Endothelial cell of umbilical vein (primary cell): Measurements from ENCODE around the gene NTN4. TPM values are rescaled to one million over a fixed set of nuclear protein-coding genes. Genes with fewer than 3 reads are reported as not detected.

Source experiments
- BruUV-seq: library from RNA; stranded (reverse); fragments of 400-500 nt; replicated peaks from 2 replicates; lab custom pipeline; 2021; lab: Mats Ljungman, UMichigan
- CTCF ChIA-PET: fragments of 300-600, 350-600 bp; sonication (Branson Sonifier 250); formaldehyde crosslinking; loops from one replicate; lab custom pipeline; 2021; ENCODE audit warnings: antibody characterized with exemption, inconsistent platforms; lab: Charles Lee
- POLR2A ChIA-PET: fragments of 300-600, 350-600 bp; sonication (Branson Sonifier 250); formaldehyde crosslinking; loops from one replicate; lab custom pipeline; 2021; ENCODE audit warnings: antibody characterized with exemption, inconsistent platforms; lab: Charles Lee
- DNase-seq: peaks from one replicate; pipeline ENCODE4 v3.0.0-alpha.2; 2011; ENCODE audit warnings: low read depth, low spot score
- FAIRE-seq: peaks from 2 replicates; lab custom pipeline; 2011; peaks lifted over from hg19 to GRCh38; lab: Jason Lieb, UNC
- H2AFZ ChIP-seq: 2 replicates; pipeline ENCODE4 v1.6.0; 2012; ENCODE audit warnings: low read depth, low read length, control low read depth, inconsistent platforms
- H3K27ac ChIP-seq: 2 replicates; pipeline ENCODE4 v1.5.1; 2011; ENCODE audit warnings: low read depth, mild to moderate bottlenecking, control low read depth, low read length, moderate library complexity; ENCODE audit not compliant: insufficient read depth
- H3K27me3 ChIP-seq, 2 experiments: 2 replicates each; pipeline versions ENCODE4 v1.6.0 to v1.6.1; 2011; ENCODE audit warnings: low read length in 2 of 2, mixed read lengths in 1 of 2; ENCODE audit not compliant: control insufficient read depth in 2 of 2, insufficient read depth in 2 of 2
- H3K36me3 ChIP-seq, 2 experiments: 2 replicates in 1 of 2; 3 replicates in 1 of 2; pipeline ENCODE4 v1.5.1; 2011; ENCODE audit warnings: low read length in 2 of 2, mild to moderate bottlenecking in 1 of 2, moderate library complexity in 1 of 2; ENCODE audit not compliant: control insufficient read depth in 2 of 2, insufficient read depth in 2 of 2; ENCODE audit errors: extremely low read depth in 1 of 2
- H3K4me1 ChIP-seq: 3 replicates; pipeline ENCODE4 v1.5.1; 2011; ENCODE audit warnings: mild to moderate bottlenecking, low read length; ENCODE audit not compliant: control insufficient read depth, insufficient read depth; ENCODE audit errors: extremely low read depth
- H3K4me2 ChIP-seq: 2 replicates; pipeline ENCODE4 v1.6.1; 2011; ENCODE audit warnings: low read length, control low read depth, mixed read lengths; ENCODE audit not compliant: insufficient read depth
- H3K4me3 ChIP-seq, 3 experiments: fragments of 200-600 bp in 1 of 3; sonication (generic), shearing (Covaris generic) in 1 of 3; replicated peaks in 1 of 3; 2 replicates each; pipeline ENCODE4 v1.5.1; 2011 to 2016; ENCODE audit warnings: control low read depth in 3 of 3, low read length in 3 of 3, mild to moderate bottlenecking in 2 of 3, inconsistent platforms in 1 of 3, low read depth in 1 of 3, moderate library complexity in 1 of 3; ENCODE audit not compliant: insufficient read depth in 1 of 3
- H3K79me2 ChIP-seq: 2 replicates; pipeline ENCODE4 v1.6.0; 2012; ENCODE audit warnings: low read length, inconsistent platforms; ENCODE audit not compliant: control insufficient read depth, insufficient read depth
- H3K9ac ChIP-seq: replicated peaks from 2 replicates; pipeline ENCODE3; 2011; ENCODE audit warnings: low read length, control low read depth; ENCODE audit not compliant: insufficient read depth; ENCODE audit errors: extremely low read depth
- H3K9me1 ChIP-seq: replicated peaks from 3 replicates; pipeline ENCODE4 v1.6.0; 2011; ENCODE audit warnings: mild to moderate bottlenecking, low read length; ENCODE audit not compliant: control insufficient read depth, insufficient read depth; ENCODE audit errors: extremely low read depth
- H3K9me3 ChIP-seq: replicated peaks from 2 replicates; pipeline ENCODE4 v1.5.1; 2012; ENCODE audit warnings: low read length, inconsistent platforms; ENCODE audit not compliant: control insufficient read depth, insufficient read depth
- H4K20me1 ChIP-seq: replicated peaks from 2 replicates; pipeline ENCODE3; 2011; ENCODE audit warnings: mild to moderate bottlenecking, low read length; ENCODE audit not compliant: control insufficient read depth, insufficient read depth; ENCODE audit errors: extremely low read depth
- CTCF ChIP-seq, 2 donors: IDR thresholded peaks; 1 replicate in 1 of 2; 2 replicates in 1 of 2; pipeline ENCODE4 v1.5.1; 2011; ENCODE audit warnings: low read length in 2 of 2, mild to moderate bottlenecking in 2 of 2, moderate library complexity in 2 of 2, control low read depth in 1 of 2, inconsistent platforms in 1 of 2, low read depth in 1 of 2; ENCODE audit not compliant: insufficient read depth in 1 of 2; ENCODE audit errors: extremely low read depth in 1 of 2
- EZH2 ChIP-seq: IDR thresholded peaks from 2 replicates; pipeline ENCODE4 v1.6.1; 2012; ENCODE audit warnings: borderline replicate concordance, low read depth, mild to moderate bottlenecking, moderate library complexity, low read length, inconsistent platforms; ENCODE audit not compliant: severe bottlenecking
- FOS ChIP-seq: IDR thresholded peaks from 2 replicates; pipeline ENCODE4 v1.6.1; 2011; ENCODE audit warnings: mild to moderate bottlenecking, low read length, moderate library complexity, borderline replicate concordance; ENCODE audit not compliant: insufficient read depth
- GATA2 ChIP-seq: IDR thresholded peaks from 2 replicates; pipeline ENCODE4 v1.7.0; 2011; ENCODE audit warnings: low read depth, mild to moderate bottlenecking, moderate library complexity, mixed read lengths, low read length; ENCODE audit not compliant: insufficient read length, insufficient read depth
- JUN ChIP-seq: IDR thresholded peaks from 2 replicates; pipeline ENCODE4 v1.6.1; 2011; ENCODE audit warnings: borderline replicate concordance, low read depth; ENCODE audit not compliant: insufficient read length, insufficient read depth
- MAX ChIP-seq: IDR thresholded peaks from 2 replicates; pipeline ENCODE4 v1.6.1; 2011; ENCODE audit not compliant: insufficient read depth, insufficient read length
- MYC ChIP-seq: IDR thresholded peaks from one replicate; pipeline ENCODE4 v1.6.1; 2011; ENCODE audit warnings: mild to moderate bottlenecking, low read depth, low read length
- POLR2AphosphoS5 ChIP-seq: IDR thresholded peaks from 2 replicates; pipeline ENCODE4 v1.6.1; 2012; ENCODE audit warnings: low read depth, mild to moderate bottlenecking, control low read depth, low read length, moderate library complexity; ENCODE audit not compliant: insufficient read depth
- dilution Hi-C: fragments of 300-500 bp; cut with MboI; formaldehyde crosslinking; loops from one replicate; pipeline ENCODE4 v1.15.0; 2019; ENCODE audit warnings: low sequenced_read_pairs; ENCODE audit not compliant: extremely low pct_ligation_motif_present
- intact Hi-C: fragments of 100-400 bp; cut with micrococcal nuclease; formaldehyde crosslinking; loops from one replicate; pipeline ENCODE4 v1.10.0; 2022
- polyA plus RNA-seq, 4 experiments: library from polyadenylated mRNA; depleted of rRNA in 3 of 4; stranded (reverse) in 3 of 4; unstranded in 1 of 4; fragments of >200 nt; gene quantifications; 2 replicates each; pipeline versions ENCODE4 v1.2.1 to v1.2.3, GENCODE V29; 2011 to 2012; ENCODE audit warnings: missing spikeins in 1 of 4
- total RNA-seq: library from RNA; stranded (reverse); gene quantifications from 2 replicates; pipeline ENCODE4 v1.2.3, GENCODE V29; 2021

Gene NTN4
- total and polyA plus RNA-seq, 2 donors (not counting 3 experiments of a cell fraction or from before 2014, with no cell fraction given) = 120 to 317 TPM

GRCh38 chr12:95788637-95789036, 1.9 kb downstream of the NTN4 start:
- dilution Hi-C loops = no loop called here
- H3K4me3 ChIP-seq = peak overlapping the region in 2 of 3 experiments; percentile 89 to 93
- DNase-seq (peak; percentile 77), FAIRE-seq (peak; percentile 53)
- H3K4me1 ChIP-seq = peaks cover 42% of the 10 kb centered on the region
- H3K27ac ChIP-seq = peak overlapping the region; percentile 83
- peak overlapping the region; percentile 49 for H3K4me2 ChIP-seq
- intact Hi-C loops = loop anchor here (1.0 kb wide), 1 partner anchor 164 kb away; no protein-coding TSS in a partner anchor
- CTCF ChIA-PET = interaction anchor here (0.9 to 1.4 kb wide), 5 partner anchors 9 to 214 kb away, joined by 3 to 8 read pairs (median 3); no protein-coding TSS in a partner anchor
- H2AFZ ChIP-seq = no peak overlapping the region
- no peaks in the 10 kb centered on the region for H3K9me3 ChIP-seq
- H3K9me1 ChIP-seq = no peaks in the 10 kb centered on the region
- TSS peak; percentile 23 for BruUV-seq
- peak overlapping the region; percentile 99 for H3K9ac ChIP-seq
- TF ChIP-seq FOS (peak; percentile 85), MYC (no peak), GATA2 (no peak), EZH2 (no peak), MAX (no peak), JUN (peak; percentile 87), CTCF (IDR thresholded peaks at IDR 0.05; ENCODE audit: extremely low read depth in 1 of 2, insufficient read depth in 1 of 2, low read depth in 1 of 2, low read length in 2 of 2) (no peak), POLR2AphosphoS5 (no peak)
- POLR2A ChIA-PET = no interaction called here
- peaks cover 19% of the 10 kb centered on the region for H3K79me2 ChIP-seq
- peaks cover 11 to 15% of the 10 kb centered on the region in 2 experiments for H3K36me3 ChIP-seq
- no peaks in the 10 kb centered on the region for H4K20me1 ChIP-seq
- no peaks in the 10 kb centered on the region for H3K27me3 ChIP-seq
